H1 (cell line): ENCODE measurements around the gene ANKRD9. TPM values are rescaled to one million over a fixed set of nuclear protein-coding genes. Genes with fewer than 3 reads are reported as not detected.

Experiments used
- CTCF ChIA-PET: fragments of 300-600 bp; sonication (Branson Sonifier 250); formaldehyde crosslinking; loops from one replicate; lab custom pipeline; 2021; ENCODE audit not compliant: partially characterized antibody; lab: Charles Lee
- POLR2A ChIA-PET: fragments of 300-600 bp; sonication (Branson Sonifier 250); formaldehyde crosslinking; loops from one replicate; lab custom pipeline; 2021; ENCODE audit warnings: inconsistent platforms; ENCODE audit not compliant: partially characterized antibody; lab: Charles Lee
- DNase-seq, 2 experiments: peaks; one replicate each; pipeline versions ENCODE4 v3.0.0 to v3.0.0-alpha.2; 2010 to 2022; ENCODE audit warnings: low spot score in 2 of 2, low read depth in 1 of 2, mixed read lengths in 1 of 2
- FAIRE-seq: peaks from 2 replicates; lab custom pipeline; 2011; peaks lifted over from hg19 to GRCh38; lab: Jason Lieb, UNC
- H2AFZ ChIP-seq: 2 replicates; pipeline ENCODE4 v1.8.1; 2012; ENCODE audit warnings: low read length, inconsistent platforms
- H2AK5ac ChIP-seq: 2 replicates; pipeline ENCODE4 v1.6.1; 2013; ENCODE audit warnings: low read depth, low read length
- H2BK120ac ChIP-seq: replicated peaks from 2 replicates; pipeline ENCODE3; 2013; ENCODE audit warnings: low read depth, low read length, inconsistent platforms
- H2BK12ac ChIP-seq: 2 replicates; pipeline ENCODE4 v1.6.1; 2013; ENCODE audit warnings: low read depth, low read length
- H2BK15ac ChIP-seq: 2 replicates; pipeline ENCODE4 v1.6.1; 2013; ENCODE audit warnings: low read length
- H2BK20ac ChIP-seq: 2 replicates; pipeline ENCODE4 v1.6.1; 2013; ENCODE audit warnings: low read length
- H2BK5ac ChIP-seq: 2 replicates; pipeline ENCODE4 v1.6.1; 2013; ENCODE audit warnings: low read depth, low read length
- H3K14ac ChIP-seq: 2 replicates; pipeline ENCODE4 v1.6.1; 2013; ENCODE audit warnings: inconsistent platforms; ENCODE audit not compliant: insufficient read length
- H3K18ac ChIP-seq: 2 replicates; pipeline ENCODE4 v1.6.1; 2013; ENCODE audit warnings: low read length; ENCODE audit errors: extremely low read depth
- H3K23ac ChIP-seq: 2 replicates; pipeline ENCODE4 v1.6.1; 2013; ENCODE audit warnings: inconsistent platforms; ENCODE audit not compliant: insufficient read length
- H3K23me2 ChIP-seq: 2 replicates; pipeline ENCODE4 v1.6.1; 2013; ENCODE audit warnings: low read depth, low read length
- H3K27ac ChIP-seq: 2 replicates; pipeline ENCODE4 v1.6.1; 2011; ENCODE audit warnings: low read depth, low read length, inconsistent platforms
- H3K27me3 ChIP-seq, 4 experiments: replicated peaks in 1 of 4; 1 replicate in 1 of 4; 2 replicates in 3 of 4; pipeline versions ENCODE4 v1.6.1 to v1.8.1; 2011 to 2013; ENCODE audit warnings: low read length in 3 of 4, mild to moderate bottlenecking in 3 of 4, inconsistent platforms in 2 of 4, mixed read lengths in 2 of 4, moderate library complexity in 1 of 4; ENCODE audit not compliant: control insufficient read depth in 3 of 4, insufficient read depth in 3 of 4; ENCODE audit errors: extremely low read depth in 1 of 4
- H3K36me3 ChIP-seq, 4 experiments: 2 replicates each; pipeline versions ENCODE4 v1.6.1 to v1.8.1; 2011 to 2013; ENCODE audit warnings: mild to moderate bottlenecking in 4 of 4, low read length in 3 of 4, moderate library complexity in 2 of 4, control low read depth in 1 of 4, inconsistent platforms in 1 of 4; ENCODE audit not compliant: insufficient read depth in 4 of 4, control insufficient read depth in 2 of 4
- H3K4ac ChIP-seq: replicated peaks from 2 replicates; pipeline ENCODE3; 2013; ENCODE audit warnings: low read length, low read depth, mixed read lengths, inconsistent platforms; ENCODE audit not compliant: insufficient read length
- H3K4me1 ChIP-seq, 4 experiments: replicated peaks in 1 of 4; 1 replicate in 1 of 4; 2 replicates in 3 of 4; pipeline versions ENCODE4 v1.6.1 to v1.8.1; 2011 to 2013; ENCODE audit warnings: low read length in 3 of 4, inconsistent platforms in 2 of 4, mixed read lengths in 1 of 4; ENCODE audit not compliant: insufficient read depth in 4 of 4, control insufficient read depth in 3 of 4
- H3K4me2 ChIP-seq, 2 experiments: 2 replicates each; pipeline versions ENCODE4 v1.6.1 to v1.8.1; 2011 to 2013; ENCODE audit warnings: low read depth in 2 of 2, low read length in 2 of 2, control low read depth in 1 of 2, inconsistent platforms in 1 of 2, mild to moderate bottlenecking in 1 of 2; ENCODE audit not compliant: insufficient read depth in 1 of 2
- H3K4me3 ChIP-seq, 4 experiments: fragments of 200-600, 300-600 bp in 1 of 4; sonication (generic), shearing (Covaris generic), sonication (Bioruptor Twin) in 1 of 4; 2 replicates each; pipeline versions ENCODE4 v1.5.1 to v1.8.1; 2011 to 2016; ENCODE audit warnings: low read length in 4 of 4, low read depth in 3 of 4, control low read depth in 2 of 4, inconsistent platforms in 2 of 4, mild to moderate bottlenecking in 2 of 4, mixed read lengths in 1 of 4, moderate library complexity in 1 of 4; ENCODE audit not compliant: insufficient read depth in 2 of 4; ENCODE audit errors: extremely low read depth in 1 of 4
- H3K56ac ChIP-seq: replicated peaks from 2 replicates; pipeline ENCODE3; 2013; ENCODE audit warnings: low read depth, mild to moderate bottlenecking, mixed read lengths, low read length, inconsistent platforms; ENCODE audit not compliant: insufficient read length
- H3K79me1 ChIP-seq: 2 replicates; pipeline ENCODE4 v1.6.1; 2013; ENCODE audit warnings: low read depth, low read length, control low read depth
- H3K79me2 ChIP-seq, 2 experiments: 2 replicates each; pipeline versions ENCODE4 v1.6.1 to v1.8.1; 2012 to 2013; ENCODE audit warnings: low read length in 2 of 2, mild to moderate bottlenecking in 2 of 2, inconsistent platforms in 1 of 2; ENCODE audit not compliant: insufficient read depth in 2 of 2, control insufficient read depth in 1 of 2
- H3K9ac ChIP-seq, 4 experiments: replicated peaks in 1 of 4; 1 replicate in 1 of 4; 2 replicates in 3 of 4; pipeline versions ENCODE4 v1.6.1 to v1.8.1; 2011 to 2013; ENCODE audit warnings: low read depth in 3 of 4, low read length in 3 of 4, control low read depth in 2 of 4, mild to moderate bottlenecking in 2 of 4, moderate library complexity in 2 of 4, inconsistent platforms in 1 of 4; ENCODE audit errors: extremely low read depth in 1 of 4
- H3K9me3 ChIP-seq, 2 experiments: 2 replicates each; pipeline versions ENCODE4 v1.6.1 to v1.8.1; 2012 to 2013; ENCODE audit warnings: mild to moderate bottlenecking in 2 of 2, moderate library complexity in 2 of 2, control low read depth in 1 of 2, inconsistent platforms in 1 of 2, low read depth in 1 of 2, low read length in 1 of 2, mixed read lengths in 1 of 2; ENCODE audit not compliant: insufficient read depth in 2 of 2
- H4K20me1 ChIP-seq, 2 experiments: replicated peaks in 1 of 2; 2 replicates each; pipeline versions ENCODE3 to v1.8.1; 2011 to 2013; ENCODE audit warnings: inconsistent platforms in 2 of 2, low read length in 2 of 2, mild to moderate bottlenecking in 1 of 2; ENCODE audit not compliant: insufficient read depth in 2 of 2, control insufficient read depth in 1 of 2
- H4K5ac ChIP-seq: 2 replicates; pipeline ENCODE4 v1.6.1; 2013; ENCODE audit warnings: low read length, low read depth, mixed read lengths, inconsistent platforms; ENCODE audit not compliant: insufficient read length
- H4K8ac ChIP-seq: 2 replicates; pipeline ENCODE4 v1.8.0; 2013; ENCODE audit warnings: mild to moderate bottlenecking, moderate library complexity, low read length, inconsistent platforms; ENCODE audit not compliant: insufficient read depth; ENCODE audit errors: extremely low read depth
- H4K91ac ChIP-seq: replicated peaks from 2 replicates; pipeline ENCODE3; 2013; ENCODE audit warnings: low read length, mixed read lengths, inconsistent platforms; ENCODE audit not compliant: insufficient read length
- WGBS, 2 experiments: shearing (Covaris generic) in 1 of 2; methylation state at CpG; one replicate each; pipeline versions ENCODE4 v1.1.6 to v1.1.7; 2013 to 2015; ENCODE audit warnings: low lambda C conversion rate in 2 of 2, mixed read lengths in 2 of 2, inconsistent platforms in 1 of 2, low coverage in 1 of 2, missing lambda C conversion rate in 1 of 2; ENCODE audit not compliant: insufficient replicate concordance in 2 of 2, insufficient coverage in 1 of 2, insufficient read length in 1 of 2; ENCODE audit errors: extremely low coverage in 1 of 2, missing lambda C conversion rate in 1 of 2; 5-methylcytosine and 5-hydroxymethylcytosine counted together
- polyA plus RNA-seq, 7 experiments: library from polyadenylated mRNA; depleted of rRNA in 3 of 7; stranded (reverse) in 5 of 7; unstranded in 2 of 7; fragments of >200 nt in 5 of 7; fragments of 200-250 nt in 2 of 7; gene quantifications; 1 replicate in 5 of 7; 2 replicates in 1 of 7; 4 replicates in 1 of 7; pipeline versions ENCODE4 v1.2.1 to v1.2.3, GENCODE V29; 2011 to 2013; ENCODE audit warnings: missing spikeins in 2 of 7, mixed read lengths in 2 of 7
- total RNA-seq: library from RNA; stranded (reverse); fragmentation: NEBNext Ultra II Directional; extraction: Animal tissue kit (Norgen Biotek cat#: 25700); gene quantifications from 2 replicates; pipeline ENCODE4 v1.2.1, GENCODE V29; 2021

ANKRD9 gene
- total and polyA plus RNA-seq, 2 of the 8 experiments (the other 6 are each of a cell fraction or from before 2014, with no cell fraction given) = 37.0 to 41.8 TPM

DNA sequence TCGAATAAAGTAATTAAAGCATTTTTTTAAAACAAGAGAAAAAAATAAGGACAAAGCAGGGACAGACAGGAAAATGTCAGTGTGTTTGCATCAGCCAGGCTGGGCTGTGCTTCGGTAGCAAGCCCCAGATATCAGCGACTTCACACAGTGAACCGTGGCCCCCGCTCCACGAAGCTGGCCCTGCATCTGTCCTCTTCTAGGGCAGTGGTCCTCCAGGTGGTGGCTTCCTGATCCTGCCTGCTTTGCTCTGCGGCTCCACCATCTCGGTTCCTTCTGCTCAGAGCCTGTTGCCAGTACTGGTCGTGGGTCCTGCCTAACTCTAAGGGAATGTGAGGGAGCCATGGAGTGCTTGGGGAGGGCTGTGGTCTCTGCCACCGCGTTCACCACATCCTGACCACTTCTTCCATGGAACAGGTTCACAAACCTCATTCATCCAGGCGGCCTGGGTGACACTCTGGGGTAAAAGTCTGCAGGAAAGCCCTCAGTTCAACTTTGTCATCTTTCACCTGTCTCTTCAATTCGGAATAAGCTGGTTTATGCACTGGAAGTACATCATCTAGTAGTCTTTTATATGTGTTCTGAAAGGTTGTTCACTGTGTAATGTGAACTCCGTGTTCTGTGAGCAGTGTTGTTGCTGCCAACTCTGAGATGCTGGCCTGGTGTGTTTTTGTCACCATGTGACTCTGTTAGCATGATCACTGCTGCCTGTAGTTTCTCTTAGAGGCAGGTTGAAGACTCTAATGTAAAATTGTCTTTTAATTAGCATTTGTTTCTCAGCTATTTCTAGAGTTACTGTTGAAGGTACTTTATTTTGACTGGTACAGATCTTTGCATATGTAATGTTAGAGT, 47.9 kb downstream of the ANKRD9 start:
- no peak overlapping the region for H2BK5ac ChIP-seq
- no peak overlapping the region for H3K4ac ChIP-seq
- H3K79me2 ChIP-seq = no peaks in the 10 kb centered on the region
- no peak overlapping the region for H3K4me2 ChIP-seq
- no peak overlapping the region for H3K9ac ChIP-seq
- no peaks in the 10 kb centered on the region for H3K79me1 ChIP-seq
- DNase-seq (no peak), FAIRE-seq (no peak)
- H3K36me3 ChIP-seq = peaks cover 0 to 4% (median 0%) of the 10 kb centered on the region in 4 experiments; a peak in 2 of 8 replicates
- H2BK120ac ChIP-seq = no peak overlapping the region
- no peak overlapping the region for H3K14ac ChIP-seq
- H3K4me1 ChIP-seq = no peaks in the 10 kb centered on the region
- H3K56ac ChIP-seq = no peak overlapping the region
- H2AFZ ChIP-seq = no peak overlapping the region
- H2AK5ac ChIP-seq = no peak overlapping the region
- ChIA-PET CTCF (interaction anchor here (0.9 to 3.0 kb wide), 4 partner anchors 15 to 37 kb away, joined by 3 to 9 read pairs (median 3); no protein-coding TSS in a partner anchor), POLR2A (no interaction called here)
- H2BK15ac ChIP-seq = no peak overlapping the region
- H4K20me1 ChIP-seq = peaks cover 0 to 2% of the 10 kb centered on the region in 2 experiments
- H4K91ac ChIP-seq = no peak overlapping the region
- no peak overlapping the region for H4K8ac ChIP-seq
- no peaks in the 10 kb centered on the region for H3K9me3 ChIP-seq
- H2BK12ac ChIP-seq = no peak overlapping the region
- H3K23me2 ChIP-seq = no peaks in the 10 kb centered on the region
- H3K27ac ChIP-seq = no peak overlapping the region
- 94% methylated on average over 12 of the region's 14 CpGs; no CpG with 5 or more reads in 1 of the 2 experiments for WGBS, 2 experiments
- H3K23ac ChIP-seq = no peak overlapping the region
- H2BK20ac ChIP-seq = no peak overlapping the region
- H3K18ac ChIP-seq = no peak overlapping the region
- H3K4me3 ChIP-seq = no peak overlapping the region
- H3K27me3 ChIP-seq = no peaks in the 10 kb centered on the region
- no peak overlapping the region for H4K5ac ChIP-seq
